ENCODE data around the gene SLC25A29.

DNA sequence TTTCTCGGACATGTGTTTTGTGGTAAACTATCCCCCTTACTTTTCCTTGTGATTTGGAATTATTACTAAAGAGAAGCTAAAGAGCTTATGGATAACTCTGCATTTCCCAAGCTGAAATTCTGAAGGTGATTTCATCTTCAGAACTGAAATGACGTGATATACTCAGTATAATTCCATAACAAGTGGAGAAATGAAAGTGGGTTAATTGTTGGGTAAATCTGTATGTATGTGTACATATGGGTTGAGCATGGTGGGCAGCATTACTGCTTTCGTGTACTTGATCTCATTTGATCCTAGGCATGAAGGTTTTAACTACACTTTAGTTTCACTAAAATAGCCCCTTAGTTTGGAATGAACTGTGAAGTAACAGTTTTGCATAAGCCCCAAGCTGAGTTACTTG lies 63.2 kb downstream of the SLC25A29 start:
- TF ChIP-seq, protein P1, sequence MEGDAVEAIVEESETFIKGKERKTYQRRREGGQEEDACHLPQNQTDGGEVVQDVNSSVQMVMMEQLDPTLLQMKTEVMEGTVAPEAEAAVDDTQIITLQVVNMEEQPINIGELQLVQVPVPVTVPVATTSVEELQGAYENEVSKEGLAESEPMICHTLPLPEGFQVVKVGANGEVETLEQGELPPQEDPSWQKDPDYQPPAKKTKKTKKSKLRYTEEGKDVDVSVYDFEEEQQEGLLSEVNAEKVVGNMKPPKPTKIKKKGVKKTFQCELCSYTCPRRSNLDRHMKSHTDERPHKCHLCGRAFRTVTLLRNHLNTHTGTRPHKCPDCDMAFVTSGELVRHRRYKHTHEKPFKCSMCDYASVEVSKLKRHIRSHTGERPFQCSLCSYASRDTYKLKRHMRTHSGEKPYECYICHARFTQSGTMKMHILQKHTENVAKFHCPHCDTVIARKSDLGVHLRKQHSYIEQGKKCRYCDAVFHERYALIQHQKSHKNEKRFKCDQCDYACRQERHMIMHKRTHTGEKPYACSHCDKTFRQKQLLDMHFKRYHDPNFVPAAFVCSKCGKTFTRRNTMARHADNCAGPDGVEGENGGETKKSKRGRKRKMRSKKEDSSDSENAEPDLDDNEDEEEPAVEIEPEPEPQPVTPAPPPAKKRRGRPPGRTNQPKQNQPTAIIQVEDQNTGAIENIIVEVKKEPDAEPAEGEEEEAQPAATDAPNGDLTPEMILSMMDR (optimal IDR thresholded peaks at IDR 0.05 in 1 of 3, IDR thresholded peaks at IDR 0.05 in 1 of 3, conservative IDR thresholded peaks at IDR 0.05 in 1 of 3; ENCODE audit: extremely low read depth in 1 of 3, insufficient read depth in 2 of 3, low read length in 3 of 3), result no peak
- no peak for TF ChIP-seq EZH2 (IDR thresholded peaks at IDR 0.05; ENCODE audit: low read length)
